Gastroesophageal sphincter (tissue), 4 donors: ENCODE results near the gene NAV2. TPM values are rescaled to one million over a fixed set of nuclear protein-coding genes. Genes with fewer than 3 reads are reported as not detected.
A peak's percentile ranks its signal among the peaks of the same experiment; 100 is the strongest.
"Not testable (repeated sequence)": the region's sequence is repeated elsewhere in the genome, so short reads cannot be mapped to it uniquely, and the experiment has no call there.

Experiments used
- ATAC-seq: fragments of 150-250 bp; one replicate; pipeline ENCODE4 v1.9.1; 2016; ENCODE audit warnings: mild to moderate bottlenecking, moderate library complexity
- H3K27ac ChIP-seq, 4 donors: fragments of 200-600 bp; sonication (generic) in 3 of 4; 1 replicate in 3 of 4; 2 replicates in 1 of 4; pipeline ENCODE4 v1.5.1; 2016 to 2019
- H3K27me3 ChIP-seq: fragments of 200-600 bp; sonication (generic); one replicate; pipeline ENCODE4 v1.5.1; 2019
- H3K36me3 ChIP-seq, 2 donors: fragments of 200-600 bp; sonication (generic); one replicate each; pipeline ENCODE4 v1.5.1; 2019; ENCODE audit warnings: control low read depth in 1 of 2
- H3K4me1 ChIP-seq, 3 donors: fragments of 200-600 bp; sonication (generic); 1 replicate in 2 of 3; 2 replicates in 1 of 3; pipeline ENCODE4 v1.5.1; 2016 to 2019; ENCODE audit warnings: control low read depth in 2 of 3
- H3K4me3 ChIP-seq, 2 donors: fragments of 200-600 bp; sonication (generic); one replicate each; pipeline ENCODE4 v1.5.1; 2019; ENCODE audit warnings: mild to moderate bottlenecking in 1 of 2, moderate library complexity in 1 of 2
- H3K9me3 ChIP-seq, 3 donors: fragments of 200-600 bp; sonication (generic); one replicate each; pipeline ENCODE4 v1.5.1; 2017 to 2019; ENCODE audit warnings: control low read depth in 2 of 3
- EP300 ChIP-seq: sonication (generic); formaldehyde crosslinking; IDR thresholded peaks from one replicate; pipeline ENCODE4 v1.6.1; 2017; ENCODE audit warnings: antibody characterized with exemption, mild to moderate bottlenecking
- POLR2A ChIP-seq, 2 donors: fragments of 450-650 bp; IDR thresholded peaks; one replicate each; pipeline ENCODE4 v1.6.1; 2017; ENCODE audit warnings: antibody characterized with exemption in 2 of 2, mild to moderate bottlenecking in 2 of 2, moderate library complexity in 1 of 2
- POLR2AphosphoS5 ChIP-seq: sonication (generic); formaldehyde crosslinking; IDR thresholded peaks from one replicate; pipeline ENCODE4 v1.6.1; 2017; ENCODE audit warnings: antibody characterized with exemption
- WGBS, 2 donors: methylation state at CpG; one replicate each; pipeline ENCODE4 v1.1.5; 2018; ENCODE audit warnings: low coverage in 1 of 2; 5-methylcytosine and 5-hydroxymethylcytosine counted together
- total RNA-seq, 4 donors: library from RNA; depleted of rRNA; stranded (reverse); fragments of >200 nt; gene quantifications; one replicate each; pipeline ENCODE4 v1.1.0, GENCODE V29; 2016
- TF ChIP-seq, protein P1 (sequence below), 4 experiments: fragments of 200-600 bp in 2 of 4; fragments of 450-650 bp in 2 of 4; sonication (generic) in 1 of 4; IDR thresholded peaks; one replicate each; pipeline ENCODE4 v1.5.1; 2017 to 2019; ENCODE audit warnings: antibody characterized with exemption in 4 of 4, mild to moderate bottlenecking in 2 of 4, moderate library complexity in 2 of 4

Gene NAV2
- total RNA-seq, 4 donors from 2014 or later = 19.5 to 57.1 (median 43.4) TPM

GRCh38 chr11:20120134-20120925 is 407.7 kb downstream of the NAV2 start:
- H3K36me3 ChIP-seq = peaks cover 0 to 48% of the 10 kb centered on the region in 2 donors
- H3K27me3 ChIP-seq = no peaks in the 10 kb centered on the region
- 93 to 95% methylated on average over 6 of the region's 7 CpGs for WGBS, 2 donors
- H3K27ac ChIP-seq = no peak overlapping the region
- no peak overlapping the region for H3K4me3 ChIP-seq
- peaks cover 0 to 20% (median 0%) of the 10 kb centered on the region in 3 donors for H3K4me1 ChIP-seq
- no peaks in the 10 kb centered on the region for H3K9me3 ChIP-seq
- TF ChIP-seq POLR2AphosphoS5 (no peak), EP300 (no peak), POLR2A (IDR thresholded peaks at IDR 0.05) (no peak)
- TF ChIP-seq, protein P1, sequence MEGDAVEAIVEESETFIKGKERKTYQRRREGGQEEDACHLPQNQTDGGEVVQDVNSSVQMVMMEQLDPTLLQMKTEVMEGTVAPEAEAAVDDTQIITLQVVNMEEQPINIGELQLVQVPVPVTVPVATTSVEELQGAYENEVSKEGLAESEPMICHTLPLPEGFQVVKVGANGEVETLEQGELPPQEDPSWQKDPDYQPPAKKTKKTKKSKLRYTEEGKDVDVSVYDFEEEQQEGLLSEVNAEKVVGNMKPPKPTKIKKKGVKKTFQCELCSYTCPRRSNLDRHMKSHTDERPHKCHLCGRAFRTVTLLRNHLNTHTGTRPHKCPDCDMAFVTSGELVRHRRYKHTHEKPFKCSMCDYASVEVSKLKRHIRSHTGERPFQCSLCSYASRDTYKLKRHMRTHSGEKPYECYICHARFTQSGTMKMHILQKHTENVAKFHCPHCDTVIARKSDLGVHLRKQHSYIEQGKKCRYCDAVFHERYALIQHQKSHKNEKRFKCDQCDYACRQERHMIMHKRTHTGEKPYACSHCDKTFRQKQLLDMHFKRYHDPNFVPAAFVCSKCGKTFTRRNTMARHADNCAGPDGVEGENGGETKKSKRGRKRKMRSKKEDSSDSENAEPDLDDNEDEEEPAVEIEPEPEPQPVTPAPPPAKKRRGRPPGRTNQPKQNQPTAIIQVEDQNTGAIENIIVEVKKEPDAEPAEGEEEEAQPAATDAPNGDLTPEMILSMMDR (IDR thresholded peaks at IDR 0.05) = no peak
- ATAC-seq = no peak

DNA sequence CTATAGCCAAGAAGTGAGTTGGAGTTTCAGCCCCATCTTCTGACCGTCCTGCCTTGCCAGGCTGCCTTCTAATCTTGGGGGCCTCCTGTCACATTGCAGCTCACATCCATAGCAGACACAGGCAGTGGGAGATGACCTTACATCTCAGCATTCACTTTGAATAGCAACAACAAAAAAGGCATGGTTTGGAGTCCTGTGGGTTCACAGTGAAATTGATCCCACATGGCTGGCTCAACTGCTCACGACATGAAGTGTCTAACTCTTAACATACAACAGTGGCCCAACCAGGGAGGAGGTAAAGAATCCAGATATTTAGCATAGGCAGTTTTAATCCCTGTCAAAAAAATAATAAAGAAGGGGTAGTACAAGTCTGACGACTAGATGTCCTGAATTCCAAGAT is 409.5 kb downstream of the NAV2 start:
- TF ChIP-seq POLR2AphosphoS5 (no peak), POLR2A (IDR thresholded peaks at IDR 0.05) (no peak), EP300 (no peak)
- TF ChIP-seq, protein P1 (IDR thresholded peaks at IDR 0.05) = no peak
- no peak overlapping the region for H3K27ac ChIP-seq
- H3K4me3 ChIP-seq = no peak overlapping the region
- H3K36me3 ChIP-seq = peaks cover 0 to 39% of the 10 kb centered on the region in 2 donors
- ATAC-seq = no peak
- 62 to 82% methylated on average over 3 of the region's 3 CpGs for WGBS, 2 donors
- H3K27me3 ChIP-seq = no peaks in the 10 kb centered on the region
- H3K4me1 ChIP-seq = peaks cover 0 to 5% (median 0%) of the 10 kb centered on the region in 3 donors
- H3K9me3 ChIP-seq = no peaks in the 10 kb centered on the region

DNA sequence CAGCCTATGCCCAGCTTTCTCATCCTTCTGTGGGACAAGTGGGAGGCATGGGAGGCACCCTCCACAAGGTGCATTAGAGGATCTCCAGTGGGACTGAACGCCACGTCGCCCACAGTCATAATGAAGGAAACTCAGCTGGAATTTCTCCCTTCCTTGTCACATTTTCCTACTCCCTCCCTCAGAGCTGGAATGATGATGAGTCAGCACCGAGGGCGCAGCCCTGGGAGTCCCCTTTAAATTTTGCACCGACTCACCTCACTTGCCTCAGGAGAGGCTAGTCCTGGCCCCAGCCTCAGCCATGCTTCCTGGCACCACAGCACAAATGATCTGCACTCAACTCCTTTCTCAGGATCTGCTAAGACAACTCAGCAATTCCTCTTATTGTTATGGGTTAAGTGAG is 413.3 kb downstream of the NAV2 start:
- TF ChIP-seq, protein P1 (IDR thresholded peaks at IDR 0.05) = no peak
- TF ChIP-seq EP300 (no peak), POLR2AphosphoS5 (no peak), POLR2A (IDR thresholded peaks at IDR 0.05) (no peak)
- peaks cover 0 to 1% of the 10 kb centered on the region in 2 donors for H3K36me3 ChIP-seq
- no peak for ATAC-seq
- no peaks in the 10 kb centered on the region for H3K9me3 ChIP-seq
- no peaks in the 10 kb centered on the region for H3K4me1 ChIP-seq
- no peak overlapping the region for H3K27ac ChIP-seq
- H3K4me3 ChIP-seq = no peak overlapping the region
- no peaks in the 10 kb centered on the region for H3K27me3 ChIP-seq
- WGBS, 2 donors = 40 to 50% methylated on average over 2 to 3 of the region's 6 CpGs

DNA sequence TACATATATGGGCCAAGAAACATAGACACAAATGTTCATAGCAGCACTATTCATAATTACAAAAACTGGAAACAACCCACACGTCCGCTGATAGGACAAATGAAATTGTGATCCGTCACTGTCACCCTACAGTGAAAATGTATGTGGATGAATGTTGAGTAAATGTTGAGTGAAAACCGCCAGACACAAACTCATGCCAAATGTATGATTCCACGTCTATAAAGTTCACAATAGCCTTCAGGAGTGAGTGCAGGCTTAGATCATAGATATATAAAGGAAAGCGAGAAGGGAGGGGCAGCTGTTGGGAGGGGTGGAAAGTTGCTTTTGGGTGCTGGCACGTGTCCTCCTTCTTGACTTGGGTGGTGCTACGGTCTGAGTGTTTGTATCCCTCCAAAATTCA is 414.1 kb downstream of the NAV2 start:
- no peaks in the 10 kb centered on the region for H3K9me3 ChIP-seq
- peaks cover 0 to 3% (median 0%) of the 10 kb centered on the region in 3 donors for H3K4me1 ChIP-seq
- TF ChIP-seq POLR2A (IDR thresholded peaks at IDR 0.05) = no peak
- no peaks in the 10 kb centered on the region for H3K36me3 ChIP-seq
- 78 to 89% methylated on average over 7 to 8 of the region's 8 CpGs for WGBS, 2 donors
- no peak for ATAC-seq
- H3K27me3 ChIP-seq = no peaks in the 10 kb centered on the region
- H3K27ac ChIP-seq = no peak overlapping the region
- H3K4me3 ChIP-seq = no peak overlapping the region

DNA sequence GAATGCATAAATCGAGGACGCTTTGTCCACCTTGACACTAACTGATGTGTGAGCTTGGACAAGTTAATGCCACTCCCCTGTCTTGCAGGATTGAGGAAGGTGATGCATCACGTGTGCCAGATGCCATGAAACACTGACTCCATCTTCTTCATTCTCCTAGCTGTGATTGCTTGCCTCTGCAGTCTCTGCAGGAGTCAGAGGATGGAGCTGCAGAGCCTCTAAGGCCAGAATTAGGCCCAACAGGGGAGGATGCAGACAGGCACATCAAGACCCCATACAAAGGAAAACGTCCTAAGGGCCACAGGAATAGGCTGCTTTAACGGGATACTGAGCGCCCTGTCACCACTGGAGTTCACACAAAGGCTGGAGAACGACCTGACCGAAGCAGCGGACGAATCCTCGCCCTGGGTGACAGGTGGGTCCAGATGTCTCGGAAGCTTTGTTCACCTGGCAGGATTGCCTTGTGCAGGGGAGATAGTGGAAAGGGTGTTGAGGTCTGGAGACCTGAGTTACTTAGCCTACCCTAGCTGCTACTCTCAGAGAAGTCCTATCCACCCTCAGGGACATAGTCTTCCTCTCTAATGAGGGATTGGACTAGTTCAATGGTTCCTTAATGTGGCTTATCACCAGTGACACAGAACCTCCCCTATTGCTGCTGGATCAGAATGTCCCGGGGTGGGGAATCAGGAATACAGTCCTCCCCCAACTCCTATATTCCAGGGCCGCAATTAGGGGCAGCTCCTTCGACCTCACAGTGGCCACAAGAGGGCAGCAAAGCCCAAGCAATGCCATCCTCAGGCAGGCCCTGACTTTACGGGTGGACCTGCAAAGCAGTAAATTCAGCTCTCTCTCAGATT is 415.3 kb downstream of the NAV2 start:
- TF ChIP-seq, protein P1 (IDR thresholded peaks at IDR 0.05) = peak; percentile 72 to 87 (median 83)
- no peak for TF ChIP-seq EP300
- Histone ChIP-seq H3K27ac (no peak overlapping the region), H3K27me3 (no peaks in the 10 kb centered on the region), H3K9me3 (no peaks in the 10 kb centered on the region), H3K4me3 (no peak overlapping the region), H3K4me1 (peaks cover 0 to 13% (median 3%) of the 10 kb centered on the region in 3 donors), H3K36me3 (no peaks in the 10 kb centered on the region)
- peak; percentile 76 for ATAC-seq
- 60 to 100% methylated on average over 1 to 3 of the region's 16 CpGs for WGBS, 2 donors

DNA sequence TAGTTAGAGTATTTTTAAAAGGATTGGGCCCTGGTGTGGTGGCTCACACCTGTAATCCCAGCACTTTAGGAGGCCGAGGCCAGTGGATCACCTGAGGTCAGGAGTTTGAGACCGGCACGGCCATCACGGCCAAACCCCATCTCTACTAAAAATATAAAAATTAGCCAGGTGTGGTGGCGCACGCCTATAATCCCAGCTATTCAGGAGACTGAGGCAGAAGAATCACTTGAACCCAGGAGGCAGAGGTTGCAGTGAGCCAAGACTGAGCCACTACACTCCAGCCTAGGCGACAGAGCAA is 415.8 kb downstream of the NAV2 start:
- H3K9me3 ChIP-seq, H3K27ac ChIP-seq, H3K4me3 ChIP-seq, H3K36me3 ChIP-seq, ATAC-seq, H3K27me3 ChIP-seq: not testable (repeated sequence)
- 84 to 92% methylated on average over 4 to 6 of the region's 7 CpGs for WGBS, 2 donors
- H3K4me1 ChIP-seq = peaks cover 0 to 13% (median 3%) of the 10 kb centered on the region in 3 donors
